ENCODE measurements around the gene CLIC5.

DNA sequence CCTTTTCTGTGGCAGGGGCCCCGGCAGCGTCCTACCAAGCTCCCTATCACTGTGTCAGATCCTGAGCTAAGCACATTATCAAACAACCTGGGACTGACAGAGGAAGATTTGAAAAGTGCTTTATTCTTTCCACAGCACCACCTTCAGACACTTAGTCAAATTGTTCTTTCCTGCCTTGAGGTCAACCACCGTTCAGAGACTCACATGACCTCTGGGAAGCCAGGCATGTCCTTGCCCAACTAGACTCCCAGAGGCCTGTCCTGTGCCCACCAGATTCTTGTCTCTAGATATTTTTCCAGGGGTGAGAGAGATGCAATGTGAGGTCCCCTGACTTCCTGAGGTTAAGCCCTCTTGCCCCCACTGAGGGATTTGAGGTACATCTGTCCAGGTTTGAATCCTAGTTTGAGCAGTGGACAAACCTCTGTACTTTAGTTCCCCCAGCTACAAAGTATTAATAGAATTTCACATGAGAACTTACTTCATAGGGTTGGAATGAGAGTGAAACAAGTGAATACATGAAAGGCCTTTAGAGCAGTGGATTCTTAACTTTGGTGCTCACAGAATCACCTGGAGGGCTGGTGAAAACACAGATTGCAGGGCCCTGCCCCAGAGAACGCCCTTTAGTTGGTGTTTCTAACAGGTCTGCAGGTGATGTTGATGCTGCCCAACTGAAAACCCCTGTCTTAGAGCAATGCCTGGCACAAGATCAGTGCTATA lies 179.8 kb downstream of the CLIC5 start:
- TF ChIP-seq, protein P1, sequence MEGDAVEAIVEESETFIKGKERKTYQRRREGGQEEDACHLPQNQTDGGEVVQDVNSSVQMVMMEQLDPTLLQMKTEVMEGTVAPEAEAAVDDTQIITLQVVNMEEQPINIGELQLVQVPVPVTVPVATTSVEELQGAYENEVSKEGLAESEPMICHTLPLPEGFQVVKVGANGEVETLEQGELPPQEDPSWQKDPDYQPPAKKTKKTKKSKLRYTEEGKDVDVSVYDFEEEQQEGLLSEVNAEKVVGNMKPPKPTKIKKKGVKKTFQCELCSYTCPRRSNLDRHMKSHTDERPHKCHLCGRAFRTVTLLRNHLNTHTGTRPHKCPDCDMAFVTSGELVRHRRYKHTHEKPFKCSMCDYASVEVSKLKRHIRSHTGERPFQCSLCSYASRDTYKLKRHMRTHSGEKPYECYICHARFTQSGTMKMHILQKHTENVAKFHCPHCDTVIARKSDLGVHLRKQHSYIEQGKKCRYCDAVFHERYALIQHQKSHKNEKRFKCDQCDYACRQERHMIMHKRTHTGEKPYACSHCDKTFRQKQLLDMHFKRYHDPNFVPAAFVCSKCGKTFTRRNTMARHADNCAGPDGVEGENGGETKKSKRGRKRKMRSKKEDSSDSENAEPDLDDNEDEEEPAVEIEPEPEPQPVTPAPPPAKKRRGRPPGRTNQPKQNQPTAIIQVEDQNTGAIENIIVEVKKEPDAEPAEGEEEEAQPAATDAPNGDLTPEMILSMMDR (IDR thresholded peaks at IDR 0.05), result no peak
- TF ChIP-seq POLR2A (IDR thresholded peaks at IDR 0.05), result no peak
